WTC11 (cell line): ENCODE results near the gene TNFAIP3. TPM values are rescaled to one million over a fixed set of nuclear protein-coding genes. Genes with fewer than 3 reads are reported as not detected.

Experiments used
- ATAC-seq: fragments of 200-7000 bp; cut with Tn5 transposase; 2 replicates; pipeline ENCODE4 v1.10.0; 2021; ENCODE audit warnings: mild to moderate bottlenecking, moderate library complexity
- CTCF ChIA-PET: fragments of 300-600 bp; sonication (Branson Sonifier 250); formaldehyde crosslinking; loops from one replicate; lab custom pipeline; 2021; ENCODE audit warnings: antibody characterized with exemption; lab: Charles Lee
- POLR2A ChIA-PET: fragments of 350-600 bp; sonication (Branson Sonifier 250); formaldehyde crosslinking; loops from one replicate; lab custom pipeline; 2021; ENCODE audit warnings: antibody characterized with exemption; lab: Charles Lee
- DNase-seq: peaks from one replicate; pipeline ENCODE4 v3.0.0; 2021; ENCODE audit warnings: low spot score
- H3K27ac Mint-ChIP-seq: 2 replicates; pipeline ENCODE4 v1.8.0; 2021; ENCODE audit warnings: mixed read lengths
- H3K27me3 Mint-ChIP-seq: 2 replicates; pipeline ENCODE4 v1.8.0; 2021; ENCODE audit warnings: low read depth, mild to moderate bottlenecking, moderate library complexity, mixed read lengths
- H3K36me3 Mint-ChIP-seq: 2 replicates; pipeline ENCODE4 v1.8.0; 2021; ENCODE audit warnings: mixed read lengths
- H3K4me1 Mint-ChIP-seq: 2 replicates; pipeline ENCODE4 v1.8.0; 2022; ENCODE audit warnings: mixed read lengths
- H3K4me3 Mint-ChIP-seq: 2 replicates; pipeline ENCODE4 v1.8.0; 2021; ENCODE audit warnings: mild to moderate bottlenecking, moderate library complexity, mixed read lengths
- H3K9me3 Mint-ChIP-seq: 2 replicates; pipeline ENCODE4 v1.8.0; 2021; ENCODE audit warnings: mixed read lengths
- ATF2 ChIP-seq: sonication (generic); formaldehyde crosslinking; IDR thresholded peaks from 2 replicates; pipeline ENCODE4 v1.8.1; 2022; ENCODE audit warnings: low read depth, missing genetic modification reagents, borderline replicate concordance
- ELF4 ChIP-seq: sonication (generic); formaldehyde crosslinking; IDR thresholded peaks from 2 replicates; pipeline ENCODE4 v1.8.1; 2022; ENCODE audit warnings: low read depth, mild to moderate bottlenecking, moderate library complexity, missing genetic modification reagents
- FOXP4 ChIP-seq: sonication (generic); formaldehyde crosslinking; IDR thresholded peaks from 2 replicates; pipeline ENCODE4 v1.8.0; 2022; ENCODE audit warnings: mild to moderate bottlenecking, missing genetic modification reagents
- GABPB1 ChIP-seq: sonication (generic); formaldehyde crosslinking; IDR thresholded peaks from 2 replicates; pipeline ENCODE4 v1.8.1; 2023; ENCODE audit warnings: mild to moderate bottlenecking, missing genetic modification reagents
- HMGXB4 ChIP-seq: sonication (generic); formaldehyde crosslinking; IDR thresholded peaks from 2 replicates; pipeline ENCODE4 v1.8.1; 2023; ENCODE audit warnings: mild to moderate bottlenecking, moderate library complexity, missing genetic modification reagents
- JAZF1 ChIP-seq: fragments of 250-450 bp; sonication (Bioruptor Pico); IDR thresholded peaks from 2 replicates; pipeline ENCODE4 v1.9.0; 2021; ENCODE audit warnings: moderate library complexity, mild to moderate bottlenecking, inconsistent platforms
- NFE2L1 ChIP-seq: sonication (generic); formaldehyde crosslinking; IDR thresholded peaks from 2 replicates; pipeline ENCODE4 v1.8.1; 2023; ENCODE audit warnings: missing genetic modification reagents
- NR2C2 ChIP-seq: sonication (generic); formaldehyde crosslinking; IDR thresholded peaks from 2 replicates; pipeline ENCODE4 v1.8.0; 2022; ENCODE audit warnings: mild to moderate bottlenecking, missing genetic modification reagents
- SP1 ChIP-seq: sonication (generic); formaldehyde crosslinking; conservative IDR thresholded peaks from 2 replicates; pipeline ENCODE4 v1.8.1; 2022; ENCODE audit warnings: missing genetic modification reagents
- TCF7 ChIP-seq: sonication (generic); formaldehyde crosslinking; IDR thresholded peaks from 2 replicates; pipeline ENCODE4 v1.8.0; 2022; ENCODE audit warnings: mild to moderate bottlenecking, low read depth, missing genetic modification reagents, moderate library complexity
- TEAD1 ChIP-seq: sonication (generic); formaldehyde crosslinking; IDR thresholded peaks from 2 replicates; pipeline ENCODE4 v1.8.0; 2022; ENCODE audit warnings: mild to moderate bottlenecking, missing genetic modification reagents
- ZNF219 ChIP-seq: sonication (generic); formaldehyde crosslinking; IDR thresholded peaks from 2 replicates; pipeline ENCODE4 v1.8.0; 2023; ENCODE audit warnings: missing genetic modification reagents, mild to moderate bottlenecking, borderline replicate concordance
- ZNF232 ChIP-seq: sonication (generic); formaldehyde crosslinking; IDR thresholded peaks from 2 replicates; pipeline ENCODE4 v1.8.0; 2022; ENCODE audit warnings: mild to moderate bottlenecking, missing genetic modification reagents
- ZNF263 ChIP-seq: sonication (generic); formaldehyde crosslinking; IDR thresholded peaks from 2 replicates; pipeline ENCODE4 v1.8.1; 2022; ENCODE audit warnings: low read depth, mild to moderate bottlenecking, moderate library complexity, missing genetic modification reagents
- ZNF281 ChIP-seq: sonication (generic); formaldehyde crosslinking; IDR thresholded peaks from 2 replicates; pipeline ENCODE4 v1.8.0; 2023; ENCODE audit warnings: mild to moderate bottlenecking, missing genetic modification reagents
- ZSCAN18 ChIP-seq: fragments of 250-450 bp; sonication (Bioruptor Pico); IDR thresholded peaks from 2 replicates; pipeline ENCODE4 v2.1.2; 2022; ENCODE audit warnings: mild to moderate bottlenecking, moderate library complexity
- total RNA-seq: library from RNA; stranded (reverse); gene quantifications from 3 replicates; pipeline ENCODE4 v1.2.3, GENCODE V29; 2021
- TF ChIP-seq, protein P1 (sequence below): sonication (generic); formaldehyde crosslinking; IDR thresholded peaks from 2 replicates; pipeline ENCODE4 v1.8.1; 2022; ENCODE audit warnings: missing genetic modification reagents, borderline replicate concordance
- TF ChIP-seq, protein P2 (sequence below): fragments of 250-450 bp; sonication (Bioruptor Pico); IDR thresholded peaks from 2 replicates; pipeline ENCODE4 v1.9.0; 2021; ENCODE audit warnings: mild to moderate bottlenecking
- TF ChIP-seq, protein P3 (sequence below): fragments of 250-450 bp; sonication (Bioruptor Pico); conservative IDR thresholded peaks from 2 replicates; pipeline ENCODE4 v1.9.0; 2021; ENCODE audit warnings: mild to moderate bottlenecking

TNFAIP3 gene
- total RNA-seq, 1 experiment from 2014 or later: 4.2 TPM

DNA sequence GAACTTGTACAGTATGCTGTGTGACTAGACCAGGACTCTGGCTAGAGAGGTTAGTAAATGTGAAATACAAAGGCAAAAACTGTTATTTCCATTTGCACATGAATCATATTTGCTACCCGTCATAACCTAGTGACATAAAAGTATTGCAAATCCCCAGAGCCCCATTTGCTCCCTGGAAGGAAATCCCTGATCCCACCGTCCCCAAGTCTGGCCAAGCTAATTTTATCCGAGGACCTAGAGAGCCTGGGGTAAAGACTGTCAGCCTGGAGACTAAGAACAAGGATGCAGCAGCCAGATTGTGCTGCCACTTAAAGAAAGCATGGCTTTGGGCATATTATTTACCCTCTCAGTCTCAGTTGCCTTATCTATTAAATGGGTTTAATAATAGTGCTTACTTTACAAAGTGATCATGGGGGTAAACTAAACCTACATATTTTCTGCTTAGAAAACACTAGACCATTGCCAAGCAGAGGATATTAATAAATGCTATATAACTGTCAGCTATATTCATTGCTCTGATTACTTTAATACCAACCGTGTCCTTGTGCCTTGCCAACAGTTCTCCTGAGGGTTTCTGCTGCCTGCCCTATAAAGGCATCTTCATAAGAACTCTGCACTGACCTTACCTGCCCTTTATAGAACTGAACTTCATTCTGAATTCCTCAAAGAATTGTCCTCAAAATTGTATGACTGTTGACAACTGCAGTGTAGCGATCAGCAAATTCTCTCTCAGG is 16.9 kb upstream of the TNFAIP3 start:
- Mint-ChIP-seq H3K9me3 (no peaks in the 10 kb centered on the region), H3K4me1 (no peaks in the 10 kb centered on the region), H3K27ac (no peak overlapping the region), H3K36me3 (no peaks in the 10 kb centered on the region), H3K4me3 (no peak overlapping the region), H3K27me3 (no peaks in the 10 kb centered on the region; the same call in 1 of the 2 replicates)
- ATAC-seq (no peak), DNase-seq (no peak)
- POLR2A ChIA-PET: interaction anchor here (0.6 kb wide), 1 partner anchor 26 kb away, joined by 3 read pairs; no protein-coding TSS in a partner anchor
- TF ChIP-seq NR2C2: no peak
- TF ChIP-seq ATF2 (CRISPR knock-in tag): no peak
- TF ChIP-seq, protein P1, sequence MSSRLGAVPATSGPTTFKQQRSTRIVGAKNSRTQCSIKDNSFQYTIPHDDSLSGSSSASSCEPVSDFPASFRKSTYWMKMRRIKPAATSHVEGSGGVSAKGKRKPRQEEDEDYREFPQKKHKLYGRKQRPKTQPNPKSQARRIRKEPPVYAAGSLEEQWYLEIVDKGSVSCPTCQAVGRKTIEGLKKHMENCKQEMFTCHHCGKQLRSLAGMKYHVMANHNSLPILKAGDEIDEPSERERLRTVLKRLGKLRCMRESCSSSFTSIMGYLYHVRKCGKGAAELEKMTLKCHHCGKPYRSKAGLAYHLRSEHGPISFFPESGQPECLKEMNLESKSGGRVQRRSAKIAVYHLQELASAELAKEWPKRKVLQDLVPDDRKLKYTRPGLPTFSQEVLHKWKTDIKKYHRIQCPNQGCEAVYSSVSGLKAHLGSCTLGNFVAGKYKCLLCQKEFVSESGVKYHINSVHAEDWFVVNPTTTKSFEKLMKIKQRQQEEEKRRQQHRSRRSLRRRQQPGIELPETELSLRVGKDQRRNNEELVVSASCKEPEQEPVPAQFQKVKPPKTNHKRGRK (CRISPR knock-in tag): no peak
- no peak for TF ChIP-seq GABPB1 (CRISPR knock-in tag)
- no peak for TF ChIP-seq JAZF1
- TF ChIP-seq NFE2L1 (CRISPR knock-in tag): no peak
- TF ChIP-seq ZNF232 (CRISPR knock-in tag): no peak
- no peak for TF ChIP-seq TCF7 (CRISPR knock-in tag)
- TF ChIP-seq ZSCAN18 (CRISPR knock-in tag): no peak
- TF ChIP-seq ZNF219: no peak
- CTCF ChIA-PET: interaction anchor here (0.6 to 0.7 kb wide), 2 partner anchors 14 to 836 kb away, joined by 3 to 4 read pairs; no protein-coding TSS in a partner anchor

- H3K27ac Mint-ChIP-seq: no peak overlapping the region
- no peaks in the 10 kb centered on the region; the same call in 1 of the 2 replicates for H3K36me3 Mint-ChIP-seq
- CTCF ChIA-PET: no interaction called here
- no peak overlapping the region for H3K4me3 Mint-ChIP-seq
- DNase-seq: no peak
- H3K9me3 Mint-ChIP-seq: peaks cover 5% of the 10 kb centered on the region
- H3K4me1 Mint-ChIP-seq: no peaks in the 10 kb centered on the region
- POLR2A ChIA-PET: no interaction called here
- no peak for ATAC-seq
- no peaks in the 10 kb centered on the region; the same call in 1 of the 2 replicates for H3K27me3 Mint-ChIP-seq
- no peak for TF ChIP-seq HMGXB4 (CRISPR knock-in tag)
- TF ChIP-seq TEAD1: no peak
- no peak for TF ChIP-seq ELF4 (CRISPR knock-in tag)
- TF ChIP-seq, protein P2, sequence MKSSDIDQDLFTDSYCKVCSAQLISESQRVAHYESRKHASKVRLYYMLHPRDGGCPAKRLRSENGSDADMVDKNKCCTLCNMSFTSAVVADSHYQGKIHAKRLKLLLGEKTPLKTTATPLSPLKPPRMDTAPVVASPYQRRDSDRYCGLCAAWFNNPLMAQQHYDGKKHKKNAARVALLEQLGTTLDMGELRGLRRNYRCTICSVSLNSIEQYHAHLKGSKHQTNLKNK (CRISPR knock-in tag): no peak
- no peak for TF ChIP-seq SP1
- TF ChIP-seq, protein P3, sequence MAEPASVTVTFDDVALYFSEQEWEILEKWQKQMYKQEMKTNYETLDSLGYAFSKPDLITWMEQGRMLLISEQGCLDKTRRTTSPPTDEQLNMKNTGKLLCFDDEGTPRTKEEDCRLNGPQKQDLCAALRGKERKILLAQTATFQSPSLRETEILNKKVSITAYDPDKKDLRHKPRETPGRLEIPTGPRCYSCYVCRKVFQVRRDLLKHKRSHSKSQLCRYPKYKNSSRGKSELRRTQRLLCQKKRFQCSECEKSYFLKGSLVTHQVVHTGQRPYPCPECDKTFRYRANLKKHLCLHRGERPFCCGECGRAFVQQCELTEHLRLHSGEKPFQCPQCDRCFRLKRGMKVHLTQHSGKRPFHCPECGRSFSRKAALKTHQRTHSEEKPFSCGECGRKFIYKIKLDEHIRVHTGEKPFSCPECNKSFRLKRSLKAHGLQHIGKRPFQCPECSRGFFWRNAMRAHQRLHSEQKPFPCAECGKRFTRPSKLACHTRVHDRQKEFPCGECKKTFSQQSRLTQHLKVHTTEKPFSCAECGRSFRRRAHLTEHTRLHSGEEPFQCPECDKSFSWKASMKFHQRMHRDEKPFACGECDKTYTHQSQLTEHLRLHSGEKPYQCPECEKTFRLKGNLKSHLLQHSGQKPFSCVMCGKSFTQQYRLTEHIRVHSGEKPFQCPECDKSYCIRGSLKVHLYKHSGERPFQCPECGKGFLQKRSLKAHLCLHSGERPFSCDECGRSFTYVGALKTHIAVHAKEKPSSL (CRISPR knock-in tag): no peak
- no peak for TF ChIP-seq FOXP4
- TF ChIP-seq ZNF281 (CRISPR knock-in tag): no peak
- TF ChIP-seq ZNF263 (CRISPR knock-in tag): no peak
Measured at GRCh38 chr6:137850816-137851602, 16.1 kb upstream of the TNFAIP3 start.
